Measurements from ENCODE around the gene SLC22A1.
"Not testable (repeated sequence)": the region's sequence is repeated elsewhere in the genome, so short reads cannot be mapped to it uniquely, and the experiment has no call there.

SLC22A1 gene

GRCh38 chr6:160093946-160094345 lies 27.7 kb upstream of the SLC22A1 start:
- no peak for DNase-seq (ENCODE audit: low read depth)

- no peak for DNase-seq (ENCODE audit: low read depth)
Measured at GRCh38 chr6:160095146-160095845, 26.3 kb upstream of the SLC22A1 start.

DNA sequence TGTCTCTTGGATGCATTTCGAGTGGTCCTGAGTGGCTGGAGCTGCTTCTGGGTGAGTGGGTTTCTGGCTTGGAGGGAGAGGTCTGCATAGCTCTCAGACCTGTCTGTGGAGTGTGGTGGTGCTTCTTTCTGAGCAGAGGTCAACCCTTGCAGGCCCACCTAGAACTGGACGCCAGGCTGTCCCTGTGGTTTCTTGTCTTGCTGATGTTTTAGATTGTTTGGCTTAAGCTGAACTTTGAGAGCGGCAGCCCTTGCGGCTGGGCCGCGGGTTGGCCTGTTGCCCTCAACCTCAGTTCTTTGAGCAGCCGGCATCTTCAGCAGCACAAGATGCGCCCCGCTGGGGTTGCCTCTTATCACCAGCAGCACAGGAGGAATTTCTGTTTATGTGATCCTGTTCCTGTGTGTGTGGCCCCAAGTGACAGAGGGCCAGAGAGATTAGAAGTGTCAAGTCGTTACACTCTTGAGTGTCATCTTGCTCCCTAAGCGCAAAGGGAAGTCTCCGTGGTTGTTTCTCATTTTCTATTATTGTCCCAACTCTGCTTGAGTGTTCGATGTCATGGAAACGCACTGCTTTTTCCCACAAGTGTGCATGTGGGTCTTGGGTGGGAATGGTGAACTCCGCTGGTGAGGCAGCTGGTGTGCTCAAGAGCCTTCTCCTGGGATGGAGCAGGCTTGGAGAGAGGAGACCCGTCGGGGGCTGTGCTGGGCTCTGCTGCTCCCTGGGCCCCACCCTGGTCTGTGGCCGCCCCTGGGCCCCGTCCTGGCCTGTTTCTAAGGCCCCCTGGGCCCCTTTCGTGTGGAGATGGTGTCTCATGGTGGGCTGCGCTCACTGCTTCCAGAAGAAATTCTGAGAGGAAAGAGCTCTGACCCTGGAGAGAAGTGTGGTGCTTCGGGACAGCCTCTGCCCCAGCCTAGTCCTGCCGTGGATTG lies 20.1 kb upstream of the SLC22A1 start:
- DNase-seq (ENCODE audit: low read depth) = no peak

GRCh38 chr6:160102399-160102798 lies 19.2 kb upstream of the SLC22A1 start:
- DNase-seq (ENCODE audit: low read depth) = no peak

GRCh38 chr6:160102956-160103824 lies 18.4 kb upstream of the SLC22A1 start:
- no peak for DNase-seq (ENCODE audit: low read depth)

DNA sequence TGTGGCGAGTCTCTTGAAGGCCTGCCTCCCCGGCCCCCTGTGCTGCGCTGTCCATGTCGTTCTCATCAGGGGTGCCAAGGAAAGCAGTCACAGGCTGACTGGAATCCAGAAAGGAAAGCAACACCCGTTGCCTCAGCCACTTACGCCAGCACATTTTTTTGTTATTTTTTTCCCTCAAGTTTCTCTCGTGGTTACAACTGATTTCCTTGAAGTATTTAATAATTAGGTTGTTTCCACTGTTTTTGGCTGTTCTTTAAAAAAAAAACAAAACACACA lies 17.9 kb upstream of the SLC22A1 start:
- no peak for DNase-seq (ENCODE audit: low read depth)

DNA sequence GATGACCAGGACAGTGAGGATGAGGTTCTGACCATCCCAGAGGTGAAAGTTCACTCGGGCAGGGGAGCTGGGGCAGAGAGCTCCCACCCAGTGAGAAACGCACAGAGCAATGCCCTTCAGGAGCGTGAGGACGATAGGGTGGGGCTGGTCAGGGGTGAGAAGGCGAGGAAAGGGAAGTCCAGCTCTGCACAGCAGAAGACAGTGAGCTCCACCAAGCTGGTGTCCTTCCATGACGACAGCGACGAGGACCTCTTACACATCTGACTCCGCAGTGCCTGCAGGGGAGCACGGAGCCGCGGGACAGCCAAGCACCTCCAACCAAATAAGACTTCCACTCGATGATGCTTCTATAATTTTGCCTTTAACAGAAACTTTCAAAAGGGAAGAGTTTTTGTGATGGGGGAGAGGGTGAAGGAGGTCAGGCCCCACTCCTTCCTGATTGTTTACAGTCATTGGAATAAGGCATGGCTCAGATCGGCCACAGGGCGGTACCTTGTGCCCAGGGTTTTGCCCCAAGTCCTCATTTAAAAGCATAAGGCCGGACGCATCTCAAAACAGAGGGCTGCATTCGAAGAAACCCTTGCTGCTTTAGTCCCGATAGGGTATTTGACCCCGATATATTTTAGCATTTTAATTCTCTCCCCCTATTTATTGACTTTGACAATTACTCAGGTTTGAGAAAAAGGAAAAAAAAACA lies 16.6 kb upstream of the SLC22A1 start:
- no peak for DNase-seq (ENCODE audit: low read depth)

DNA sequence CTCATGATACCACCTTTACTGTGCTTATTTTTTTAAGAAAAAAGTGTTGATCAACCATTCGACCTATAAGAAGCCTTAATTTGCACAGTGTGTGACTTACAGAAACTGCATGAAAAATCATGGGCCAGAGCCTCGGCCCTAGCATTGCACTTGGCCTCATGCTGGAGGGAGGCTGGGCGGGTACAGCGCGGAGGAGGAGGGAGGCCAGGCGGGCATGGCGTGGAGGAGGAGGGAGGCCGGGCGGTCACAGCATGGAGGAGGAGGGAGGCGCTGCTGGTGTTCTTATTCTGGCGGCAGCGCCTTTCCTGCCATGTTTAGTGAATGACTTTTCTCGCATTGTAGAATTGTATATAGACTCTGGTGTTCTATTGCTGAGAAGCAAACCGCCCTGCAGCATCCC lies 15.6 kb upstream of the SLC22A1 start:
- no peak for DNase-seq (ENCODE audit: low read depth)

DNA sequence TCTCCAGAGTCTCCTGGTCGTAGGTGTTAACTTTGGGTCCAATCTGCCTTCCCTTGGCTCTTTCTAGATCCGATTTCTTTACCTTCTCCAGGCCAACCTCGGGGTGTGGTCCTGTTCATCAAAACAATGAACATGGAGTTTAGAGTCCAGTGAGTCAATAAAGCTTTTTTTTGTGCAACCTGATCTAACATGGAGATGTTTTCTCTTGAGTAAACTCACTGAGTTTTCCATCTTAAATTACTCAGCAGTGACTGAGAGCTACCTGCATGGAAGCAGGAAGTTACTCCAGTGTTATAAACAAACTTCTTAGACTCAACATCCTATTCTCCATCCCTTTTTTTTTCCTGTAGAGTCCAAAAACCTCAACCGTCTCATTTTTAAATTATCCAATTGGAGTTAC lies 14.9 kb upstream of the SLC22A1 start:
- no peak for DNase-seq (ENCODE audit: low read depth)

DNA sequence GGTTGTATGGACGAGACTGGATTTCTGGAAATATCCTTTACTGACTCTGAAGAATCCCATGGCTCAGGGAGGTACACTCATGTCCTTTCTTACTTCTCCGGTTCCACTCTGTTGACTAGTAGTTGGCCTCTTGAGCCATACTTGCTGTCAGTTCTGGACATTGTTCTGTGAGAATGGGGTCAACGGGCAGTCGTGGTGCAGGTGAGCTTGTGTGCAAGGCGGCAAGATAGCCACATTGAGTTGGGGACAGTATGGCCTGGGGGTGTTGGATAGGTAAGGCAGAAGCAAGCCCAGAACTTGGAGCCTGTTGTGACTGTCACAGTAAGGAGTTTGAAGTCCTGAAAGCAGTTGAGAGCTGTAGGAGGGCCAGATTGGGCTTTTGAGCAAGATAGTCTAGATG lies 13.5 kb upstream of the SLC22A1 start:
- DNase-seq (ENCODE audit: low read depth) = no peak

GRCh38 chr6:160110586-160111123 lies 11.0 kb upstream of the SLC22A1 start:
- no peak for DNase-seq (ENCODE audit: low read depth)

DNA sequence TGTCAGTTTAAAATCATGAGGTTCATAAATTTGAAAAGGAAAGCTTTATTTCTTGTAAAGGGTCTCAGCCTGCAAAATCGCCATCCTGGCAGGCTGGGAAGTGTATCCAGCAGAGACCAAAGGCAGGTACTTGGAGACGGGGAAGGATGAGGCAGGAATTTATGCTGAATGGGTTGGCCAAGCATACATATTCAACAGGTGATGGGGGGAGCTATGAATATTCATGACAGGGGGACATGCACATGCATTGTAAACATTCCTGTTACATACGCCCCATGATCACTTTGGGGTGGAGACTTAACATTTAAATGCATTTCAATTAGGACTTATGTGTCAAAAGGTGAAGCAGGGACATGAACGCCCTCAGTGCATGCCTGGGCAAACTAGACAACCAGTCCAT lies 9.8 kb upstream of the SLC22A1 start:
- no peak for DNase-seq (ENCODE audit: low read depth)

DNA sequence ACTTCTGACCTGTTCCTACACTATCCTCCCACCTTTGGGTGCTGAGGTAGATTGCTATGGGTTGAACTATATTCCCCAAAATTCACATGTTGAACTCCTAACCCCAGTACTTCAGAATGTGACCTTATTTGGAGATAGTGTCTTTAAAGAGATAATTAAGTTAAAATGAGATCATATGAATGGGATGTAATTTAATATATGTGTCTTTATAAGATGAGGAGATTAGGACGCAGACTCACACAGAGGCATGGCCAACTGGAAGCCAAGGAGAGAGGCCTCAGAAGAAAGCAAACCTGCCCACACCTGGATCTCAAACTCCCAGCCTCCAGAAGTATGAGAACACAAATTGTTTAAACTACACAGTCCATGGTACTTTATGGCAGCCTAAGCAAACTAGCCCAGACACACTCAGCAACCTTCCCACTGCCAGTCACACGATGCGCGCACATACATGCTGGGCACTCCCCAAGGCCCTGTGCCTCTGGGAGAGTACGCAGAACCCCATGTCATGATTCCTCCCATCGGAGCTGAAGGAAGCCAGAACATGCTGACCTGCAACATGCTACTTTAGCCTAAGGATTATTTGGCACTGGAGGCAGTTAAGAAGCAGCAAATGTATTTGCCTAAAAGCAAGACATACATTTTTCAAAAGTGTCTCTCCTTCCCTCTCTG lies 8.9 kb upstream of the SLC22A1 start:
- DNase-seq (ENCODE audit: low read depth) = no peak

- DNase-seq (ENCODE audit: low read depth) = not testable (repeated sequence)
Measured at GRCh38 chr6:160114536-160114935, 7.1 kb upstream of the SLC22A1 start.

DNA sequence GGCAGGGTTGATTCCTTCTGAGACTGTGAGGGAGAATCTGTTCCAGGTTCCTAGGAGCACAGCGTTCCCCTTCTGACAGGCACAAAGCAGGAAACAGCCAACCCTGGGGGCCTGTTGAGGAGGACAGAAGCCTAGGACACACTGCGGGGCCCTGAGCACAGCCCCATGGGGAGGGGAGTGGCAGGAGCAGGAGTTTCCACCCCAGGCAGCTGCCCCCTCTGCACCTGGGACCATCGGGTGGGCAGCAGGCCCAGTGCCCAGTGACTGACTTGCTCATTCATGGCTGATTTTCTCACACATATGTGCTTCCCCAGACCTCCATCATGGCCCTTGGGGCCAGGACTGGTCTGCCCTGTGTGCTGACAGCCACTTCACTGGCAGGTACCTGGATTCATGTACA lies 6.2 kb upstream of the SLC22A1 start:
- DNase-seq (ENCODE audit: low read depth) = no peak

DNA sequence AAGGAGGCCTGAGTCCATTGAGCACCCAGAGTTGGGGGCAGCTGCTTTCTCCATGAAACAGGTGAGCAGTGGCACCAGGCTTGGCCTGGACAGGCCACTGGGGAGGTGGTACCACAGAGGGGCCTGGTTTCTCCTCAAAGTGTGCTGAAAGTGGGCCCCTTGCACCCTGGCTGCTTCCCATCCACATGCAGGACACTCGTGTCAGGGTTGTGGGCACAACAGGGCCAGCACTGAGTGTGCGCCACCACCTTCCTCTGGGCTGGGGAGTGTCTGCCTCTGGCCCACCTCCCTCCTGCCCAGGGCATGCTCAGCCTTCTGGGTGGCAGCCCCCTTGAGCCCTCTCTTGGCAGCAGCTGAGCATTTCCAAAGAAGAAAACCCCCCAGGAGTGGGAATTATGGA lies 5.2 kb upstream of the SLC22A1 start:
- DNase-seq (ENCODE audit: low read depth) = no peak

- no peak for DNase-seq (ENCODE audit: low read depth)
Measured at GRCh38 chr6:160117137-160117536, 4.5 kb upstream of the SLC22A1 start.

DNA sequence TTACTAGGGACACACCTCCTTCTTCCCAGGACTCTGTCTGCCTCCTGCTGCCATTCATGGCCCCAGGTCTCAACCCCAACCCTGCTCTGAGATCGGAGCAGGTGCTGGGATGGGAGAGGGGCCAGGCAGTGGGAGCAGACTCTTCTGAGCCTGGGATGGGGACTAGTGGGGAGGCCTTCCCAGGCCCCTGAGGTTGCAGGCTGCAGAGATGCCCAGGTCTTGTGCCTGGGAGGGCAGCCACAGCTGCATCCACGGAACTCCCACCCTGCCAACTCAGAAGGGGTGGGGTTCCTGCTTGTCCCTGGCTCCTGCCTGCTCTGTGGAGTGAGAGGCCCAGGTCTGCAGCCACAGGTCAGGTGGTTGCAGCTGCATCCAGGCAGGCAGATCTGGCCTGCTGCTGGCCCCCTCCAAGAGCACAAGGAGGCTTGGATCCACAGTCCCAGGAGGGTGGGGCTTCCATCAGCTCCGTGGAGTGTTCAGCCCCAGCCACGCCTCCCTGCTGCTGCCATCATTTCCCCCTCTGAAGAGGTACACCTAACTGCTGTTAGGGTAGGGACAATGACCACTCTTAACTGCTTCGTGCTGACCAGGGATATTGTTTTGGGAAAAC lies 2.9 kb upstream of the SLC22A1 start:
- no peak for DNase-seq (ENCODE audit: low read depth)

DNA sequence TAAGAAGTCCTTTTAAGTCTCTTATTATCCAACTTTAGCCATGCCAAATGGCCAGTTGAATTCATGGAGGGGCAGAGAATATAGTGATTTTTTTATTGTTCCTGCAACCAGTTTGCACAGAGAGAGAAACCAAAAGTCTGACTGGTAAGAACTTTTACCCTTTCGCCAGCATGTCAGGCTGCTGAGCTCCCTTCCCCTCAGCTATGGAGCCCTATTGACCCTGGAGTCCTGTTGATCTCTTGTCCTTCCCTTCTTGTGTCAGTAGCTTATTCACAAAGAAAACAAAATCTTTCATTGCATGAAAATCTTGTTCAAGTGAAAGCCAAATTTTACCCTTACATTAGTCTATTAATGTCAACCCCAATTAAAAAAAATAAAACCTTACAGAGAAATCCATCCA lies 1.5 kb upstream of the SLC22A1 start:
- no peak for DNase-seq (ENCODE audit: low read depth)

- DNase-seq (ENCODE audit: low read depth) = no peak
Measured at GRCh38 chr6:160121981-160122380, 366 bp downstream of the SLC22A1 start.

- DNase-seq (ENCODE audit: low read depth) = no peak
Measured at GRCh38 chr6:160122744-160123143, 1.1 kb downstream of the SLC22A1 start.
